Natural killer cell (primary cell): ENCODE measurements around the gene AMT. TPM values are rescaled to one million over a fixed set of nuclear protein-coding genes. Genes with fewer than 3 reads are reported as not detected.

ENCODE experiments used
- ATAC-seq, 3 donors: fragments of 150-1000 bp in 2 of 3; fragments of 200-7000 bp in 1 of 3; cut with Tn5 transposase; 1 replicate in 1 of 3; 2 replicates in 2 of 3; pipeline ENCODE4 v1.10.0; 2021; ENCODE audit warnings: mild to moderate bottlenecking in 2 of 3, moderate library complexity in 2 of 3
- DNase-seq, 2 donors: peaks; one replicate each; pipeline versions ENCODE4 v3.0.0 to v3.0.0-alpha.2; 2013 to 2021; ENCODE audit warnings: mixed read lengths in 1 of 2
- H3K27ac ChIP-seq: one replicate; pipeline ENCODE4 v1.5.1; 2013; ENCODE audit warnings: mild to moderate bottlenecking, low read length
- H3K27me3 ChIP-seq: one replicate; pipeline ENCODE4 v1.6.1; 2013; ENCODE audit warnings: low read length; ENCODE audit not compliant: control insufficient read depth, insufficient read depth
- H3K36me3 ChIP-seq: one replicate; pipeline ENCODE4 v1.6.1; 2013; ENCODE audit warnings: low read length; ENCODE audit not compliant: control insufficient read depth, insufficient read depth
- H3K4me1 ChIP-seq: one replicate; pipeline ENCODE4 v1.6.1; 2013; ENCODE audit warnings: low read length; ENCODE audit not compliant: control insufficient read depth, insufficient read depth
- H3K4me3 ChIP-seq: one replicate; pipeline ENCODE4 v1.5.1; 2013; ENCODE audit warnings: low read length
- H3K9me3 ChIP-seq: one replicate; pipeline ENCODE4 v1.6.1; 2013; ENCODE audit warnings: low read length; ENCODE audit not compliant: control insufficient read depth, insufficient read depth
- H3K27ac Mint-ChIP-seq, 2 donors: one replicate each; pipeline ENCODE4 v1.8.0; 2022; ENCODE audit warnings: mild to moderate bottlenecking in 2 of 2, mixed read lengths in 2 of 2, moderate library complexity in 1 of 2
- H3K27me3 Mint-ChIP-seq, 2 donors: one replicate each; pipeline ENCODE4 v1.8.0; 2022; ENCODE audit warnings: low read depth in 2 of 2, mixed read lengths in 2 of 2
- H3K36me3 Mint-ChIP-seq: one replicate; pipeline ENCODE4 v1.8.0; 2022; ENCODE audit warnings: mixed read lengths
- H3K4me1 Mint-ChIP-seq, 2 donors: one replicate each; pipeline ENCODE4 v1.8.0; 2022; ENCODE audit warnings: mixed read lengths in 2 of 2
- H3K4me3 Mint-ChIP-seq: one replicate; pipeline ENCODE4 v1.8.0; 2022; ENCODE audit warnings: mild to moderate bottlenecking, moderate library complexity, mixed read lengths
- H3K9me3 Mint-ChIP-seq, 2 donors: one replicate each; pipeline ENCODE4 v1.8.0; 2022; ENCODE audit warnings: mixed read lengths in 2 of 2
- CTCF ChIP-seq: fragments of 200-600 bp; IDR thresholded peaks from one replicate; pipeline ENCODE4 v1.8.0; 2022; ENCODE audit warnings: antibody characterized with exemption
- WGBS: methylation state at CpG from one replicate; pipeline ENCODE4 v1.1.7; 2013; ENCODE audit warnings: missing lambda C conversion rate; ENCODE audit not compliant: insufficient coverage; 5-methylcytosine and 5-hydroxymethylcytosine counted together
- intact Hi-C: fragments of 100-400 bp; cut with micrococcal nuclease; formaldehyde crosslinking; loops from one replicate; pipeline ENCODE4 v1.14.2; 2022
- total RNA-seq, 4 donors: library from RNA; stranded (reverse); fragments of 120-200 nt in 1 of 4; gene quantifications; one replicate each; pipeline versions ENCODE4 v1.2.3 to v1.2.4, GENCODE V29; 2013 to 2022

The AMT gene
- total RNA-seq, 3 donors from 2014 or later (not counting 1 experiment from before 2014, with no cell fraction given): 13.4 to 14.2 (median 14.0) TPM

GRCh38 chr3:49460188-49460890 lies 38.1 kb upstream of the AMT start:
- WGBS: 100% methylated on average over 2 of the region's 2 CpGs

GRCh38 chr3:49456466-49456865 lies 34.2 kb upstream of the AMT start:
- Histone ChIP-seq H3K4me3 (no peak overlapping the region), H3K4me1 (no peaks in the 10 kb centered on the region), H3K27ac (no peak overlapping the region), H3K36me3 (no peaks in the 10 kb centered on the region), H3K9me3 (no peaks in the 10 kb centered on the region), H3K27me3 (no peaks in the 10 kb centered on the region)
- Mint-ChIP-seq H3K27me3 (no peaks in the 10 kb centered on the region), H3K36me3 (no peaks in the 10 kb centered on the region), H3K4me3 (no peak overlapping the region), H3K4me1 (no peaks in the 10 kb centered on the region), H3K9me3 (no peaks in the 10 kb centered on the region), H3K27ac (no peak overlapping the region)
- no peak for TF ChIP-seq CTCF
- ATAC-seq (no peak), DNase-seq (no peak)
- intact Hi-C loops: no loop called here
- 100% methylated on average over 3 of the region's 3 CpGs for WGBS

More at GRCh38 chr3:49460188-49460890, 38.1 kb upstream of the AMT start:
- Histone ChIP-seq H3K4me3 (no peak overlapping the region), H3K9me3 (no peaks in the 10 kb centered on the region), H3K36me3 (no peaks in the 10 kb centered on the region), H3K27me3 (no peaks in the 10 kb centered on the region), H3K4me1 (no peaks in the 10 kb centered on the region), H3K27ac (no peak overlapping the region)
- intact Hi-C loops: no loop called here
- H3K27ac Mint-ChIP-seq: no peak overlapping the region
- H3K4me3 Mint-ChIP-seq: no peak overlapping the region
- no peaks in the 10 kb centered on the region for H3K27me3 Mint-ChIP-seq
- ATAC-seq: no peak
- no peaks in the 10 kb centered on the region for H3K9me3 Mint-ChIP-seq
- H3K4me1 Mint-ChIP-seq: no peaks in the 10 kb centered on the region
- no peaks in the 10 kb centered on the region for H3K36me3 Mint-ChIP-seq
- TF ChIP-seq CTCF: no peak
- no peak for DNase-seq

- no peak overlapping the region for H3K4me3 ChIP-seq
- H3K9me3 ChIP-seq: no peaks in the 10 kb centered on the region
- WGBS: 90% methylated on average over 3 of the region's 3 CpGs
- TF ChIP-seq CTCF: no peak
- H3K27me3 ChIP-seq: no peaks in the 10 kb centered on the region
- Mint-ChIP-seq H3K4me1 (no peaks in the 10 kb centered on the region), H3K27ac (peak overlapping the region in 1 of 2 donors; percentile 16), H3K27me3 (no peaks in the 10 kb centered on the region), H3K9me3 (no peaks in the 10 kb centered on the region), H3K36me3 (no peaks in the 10 kb centered on the region), H3K4me3 (no peak overlapping the region)
- H3K36me3 ChIP-seq: no peaks in the 10 kb centered on the region
- H3K4me1 ChIP-seq: no peaks in the 10 kb centered on the region
- ATAC-seq (no peak), DNase-seq (no peak)
- no peak overlapping the region for H3K27ac ChIP-seq
- intact Hi-C loops: no loop called here
Measured at GRCh38 chr3:49454898-49455681, 32.8 kb upstream of the AMT start.
